H9 (cell line): ENCODE results near the gene RASL12. TPM values are rescaled to one million over a fixed set of nuclear protein-coding genes. Genes with fewer than 3 reads are reported as not detected.

Experiments
- DNase-seq: peaks from one replicate; pipeline ENCODE4 v3.0.0-alpha.2; 2017
- H2AFZ ChIP-seq: one replicate; pipeline ENCODE4 v1.6.1; 2013; ENCODE audit warnings: mild to moderate bottlenecking, low read length, control low read depth, moderate library complexity
- H2AK5ac ChIP-seq: 2 replicates; pipeline ENCODE4 v1.6.1; 2013; ENCODE audit warnings: low read length, control low read depth, mixed read lengths; ENCODE audit not compliant: insufficient read length
- H2BK120ac ChIP-seq: one replicate; pipeline ENCODE4 v1.6.1; 2013; ENCODE audit warnings: low read depth, mild to moderate bottlenecking, low read length, control low read depth, inconsistent platforms; ENCODE audit not compliant: poor library complexity, severe bottlenecking
- H2BK12ac ChIP-seq: 2 replicates; pipeline ENCODE4 v1.6.1; 2013; ENCODE audit warnings: low read length, control low read depth, mixed read lengths, low read depth; ENCODE audit not compliant: insufficient read length
- H2BK15ac ChIP-seq: 2 replicates; pipeline ENCODE4 v1.6.1; 2013; ENCODE audit warnings: low read depth, low read length, control low read depth
- H2BK20ac ChIP-seq: one replicate; pipeline ENCODE4 v1.6.1; 2013; ENCODE audit warnings: low read depth, mild to moderate bottlenecking, low read length, control low read depth, inconsistent platforms; ENCODE audit not compliant: poor library complexity, severe bottlenecking
- H2BK5ac ChIP-seq: 2 replicates; pipeline ENCODE4 v1.6.1; 2013; ENCODE audit warnings: low read length, control low read depth, mixed read lengths; ENCODE audit not compliant: insufficient read length
- H3K14ac ChIP-seq: 2 replicates; pipeline ENCODE4 v1.6.1; 2013; ENCODE audit warnings: low read length, control low read depth; ENCODE audit not compliant: insufficient read depth
- H3K18ac ChIP-seq: 2 replicates; pipeline ENCODE4 v1.6.1; 2013; ENCODE audit warnings: low read depth, mild to moderate bottlenecking, mixed read lengths, low read length, control low read depth; ENCODE audit not compliant: insufficient read length
- H3K23ac ChIP-seq: 2 replicates; pipeline ENCODE4 v1.6.1; 2013; ENCODE audit warnings: low read length, control low read depth, mixed read lengths, low read depth; ENCODE audit not compliant: insufficient read length
- H3K23me2 ChIP-seq: 2 replicates; pipeline ENCODE4 v1.6.1; 2013; ENCODE audit warnings: low read depth, mild to moderate bottlenecking, mixed read lengths, low read length, control low read depth; ENCODE audit not compliant: insufficient read length, poor library complexity, severe bottlenecking
- H3K27ac ChIP-seq: 2 replicates; pipeline ENCODE4 v1.5.1; 2013; ENCODE audit warnings: low read length, control low read depth, mixed read lengths, low read depth; ENCODE audit not compliant: insufficient read length
- H3K27me3 ChIP-seq: 2 replicates; pipeline ENCODE4 v1.6.1; 2013; ENCODE audit warnings: low read length, control low read depth, inconsistent platforms; ENCODE audit not compliant: insufficient read depth
- H3K4ac ChIP-seq: 2 replicates; pipeline ENCODE4 v1.6.1; 2013; ENCODE audit warnings: low read depth, mild to moderate bottlenecking, control low read depth, inconsistent platforms, low read length, moderate library complexity
- H3K4me1 ChIP-seq: 2 replicates; pipeline ENCODE4 v1.6.1; 2013; ENCODE audit warnings: low read length, control low read depth, inconsistent platforms; ENCODE audit not compliant: insufficient read depth
- H3K4me2 ChIP-seq: 2 replicates; pipeline ENCODE4 v1.6.1; 2013; ENCODE audit warnings: low read length, control low read depth, mixed read lengths; ENCODE audit not compliant: insufficient read length, insufficient read depth
- H3K56ac ChIP-seq: 2 replicates; pipeline ENCODE4 v1.6.1; 2013; ENCODE audit warnings: low read depth, mild to moderate bottlenecking, mixed read lengths, low read length, control low read depth; ENCODE audit not compliant: insufficient read length
- H3K79me1 ChIP-seq: 2 replicates; pipeline ENCODE4 v1.6.1; 2013; ENCODE audit warnings: low read depth, mild to moderate bottlenecking, moderate library complexity, low read length, control low read depth, inconsistent platforms; ENCODE audit not compliant: insufficient read depth, poor library complexity, severe bottlenecking
- H3K79me2 ChIP-seq: 2 replicates; pipeline ENCODE4 v1.6.1; 2013; ENCODE audit warnings: low read length, control low read depth, inconsistent platforms; ENCODE audit not compliant: insufficient read depth
- H3K9ac ChIP-seq: 2 replicates; pipeline ENCODE4 v1.6.1; 2013; ENCODE audit warnings: low read length, control low read depth, mixed read lengths; ENCODE audit not compliant: insufficient read length; ENCODE audit errors: extremely low read depth
- H3K9me3 ChIP-seq: one replicate; pipeline ENCODE4 v1.6.1; 2013; ENCODE audit warnings: low read depth, low read length, inconsistent platforms; ENCODE audit not compliant: control insufficient read depth
- H3T11ph ChIP-seq: one replicate; pipeline ENCODE4 v1.6.1; 2013; ENCODE audit warnings: mild to moderate bottlenecking, low read length, control low read depth, inconsistent platforms
- H4K20me1 ChIP-seq: one replicate; pipeline ENCODE4 v1.6.1; 2013; ENCODE audit not compliant: control insufficient read depth, insufficient read length, insufficient read depth
- H4K5ac ChIP-seq: 2 replicates; pipeline ENCODE4 v1.6.1; 2013; ENCODE audit warnings: low read depth, mild to moderate bottlenecking, mixed read lengths, low read length, control low read depth; ENCODE audit not compliant: insufficient read length
- H4K8ac ChIP-seq: replicated peaks from 2 replicates; pipeline ENCODE4 v1.6.1; 2013; ENCODE audit warnings: low read length, control low read depth, mixed read lengths, low read depth; ENCODE audit not compliant: insufficient read length
- H4K91ac ChIP-seq: 2 replicates; pipeline ENCODE4 v1.6.1; 2013; ENCODE audit warnings: low read depth, mild to moderate bottlenecking, moderate library complexity, mixed read lengths, low read length, control low read depth; ENCODE audit not compliant: insufficient read length
- H3K27ac Mint-ChIP-seq, 3 experiments: 2 replicates in 2 of 3; 3 replicates in 1 of 3; pipeline ENCODE4 v1.8.0; 2020 to 2021; ENCODE audit warnings: mixed read lengths in 3 of 3, mild to moderate bottlenecking in 1 of 3, moderate library complexity in 1 of 3
- H3K27me3 Mint-ChIP-seq: 2 replicates; pipeline ENCODE4 v1.8.0; 2021; ENCODE audit warnings: low read depth, mild to moderate bottlenecking, moderate library complexity, mixed read lengths
- H3K36me3 Mint-ChIP-seq, 3 experiments: 2 replicates in 2 of 3; 3 replicates in 1 of 3; pipeline ENCODE4 v1.8.0; 2020 to 2021; ENCODE audit warnings: low read depth in 3 of 3, mixed read lengths in 3 of 3; ENCODE audit not compliant: insufficient read depth in 1 of 3
- H3K4me1 Mint-ChIP-seq, 2 experiments: 2 replicates each; pipeline ENCODE4 v1.8.0; 2020; ENCODE audit warnings: mixed read lengths in 2 of 2
- H3K4me3 Mint-ChIP-seq, 2 experiments: 2 replicates in 1 of 2; 3 replicates in 1 of 2; pipeline ENCODE4 v1.8.0; 2020 to 2021; ENCODE audit warnings: mild to moderate bottlenecking in 2 of 2, mixed read lengths in 2 of 2, moderate library complexity in 1 of 2
- H3K9me3 Mint-ChIP-seq, 2 experiments: 2 replicates in 1 of 2; 3 replicates in 1 of 2; pipeline ENCODE4 v1.8.0; 2020; ENCODE audit warnings: mild to moderate bottlenecking in 2 of 2, mixed read lengths in 2 of 2, moderate library complexity in 1 of 2
- CTCF ChIP-seq: fragments of 200-600 bp; sonication (generic); conservative IDR thresholded peaks from 3 replicates; pipeline ENCODE4 v1.8.0; 2021; ENCODE audit warnings: antibody characterized with exemption, mild to moderate bottlenecking
- WGBS: extraction: QIAGEN DNeasy Blood & Tissue Kit; methylation state at CpG from one replicate; pipeline ENCODE4 v1.1.7; 2013; ENCODE audit warnings: missing lambda C conversion rate, low lambda C conversion rate, mixed read lengths; ENCODE audit not compliant: insufficient read length; ENCODE audit errors: extremely low coverage; 5-methylcytosine and 5-hydroxymethylcytosine counted together
- total RNA-seq: library from RNA; stranded (reverse); gene quantifications from 2 replicates; pipeline ENCODE4 v1.2.1, GENCODE V29; 2021

Gene RASL12
- total RNA-seq, 1 experiment from 2014 or later = 7.5 TPM

- Histone ChIP-seq H3K9ac (peak within 1 kb of the TSS; percentile 61), H4K8ac (no peak within 1 kb of the TSS), H3K4ac (no peak within 1 kb of the TSS), H3K4me2 (peak within 1 kb of the TSS; percentile 83), H3K56ac (no peak within 1 kb of the TSS), H2AFZ (no peak within 1 kb of the TSS), H3K9me3 (no peaks in the 10 kb centered on the region), H2BK20ac (no peak within 1 kb of the TSS), H3K23me2 (no peaks in the 10 kb centered on the region), H2BK15ac (no peak within 1 kb of the TSS), H2BK12ac (no peak within 1 kb of the TSS), H3K14ac (peak within 1 kb of the TSS; percentile 18; the same call in 1 of the 2 replicates), H3T11ph (no peak within 1 kb of the TSS), H3K23ac (no peak within 1 kb of the TSS), H3K27me3 (no peaks in the 10 kb centered on the region), H4K20me1 (no peaks in the 10 kb centered on the region), H3K79me2 (no peaks in the 10 kb centered on the region), H3K4me1 (no peaks in the 10 kb centered on the region; the same call in 1 of the 2 replicates), H2BK5ac (no peak within 1 kb of the TSS), H3K18ac (peak within 1 kb of the TSS; percentile 56), H3K79me1 (no peaks in the 10 kb centered on the region), H3K27ac (no peak within 1 kb of the TSS), H2AK5ac (no peak within 1 kb of the TSS), H4K91ac (no peak within 1 kb of the TSS), H2BK120ac (no peak within 1 kb of the TSS), H4K5ac (no peak within 1 kb of the TSS)
- no peaks in the 10 kb centered on the region for H3K9me3 Mint-ChIP-seq
- no peak for TF ChIP-seq CTCF
- H3K4me1 Mint-ChIP-seq = peaks cover 17% of the 10 kb centered on the region in 2 experiments
- peaks cover 2 to 22% (median 22%) of the 10 kb centered on the region in 3 experiments; a peak in 5 of 7 replicates for H3K36me3 Mint-ChIP-seq
- peak; percentile 89 for DNase-seq
- peak within 1 kb of the TSS; percentile 71 to 83 for H3K4me3 Mint-ChIP-seq
- WGBS = no CpG with 5 or more reads among the region's 73 CpGs
- H3K27me3 Mint-ChIP-seq = peaks cover 8% of the 10 kb centered on the region; the same call in 1 of the 2 replicates
- peak within 1 kb of the TSS in 1 of 3 experiments; percentile 34; a peak in 1 of 7 replicates for H3K27ac Mint-ChIP-seq
Measured at GRCh38 chr15:65028921-65029735, 38.7 kb downstream of the RASL12 start, which contains the start of gene MTFMT. MTFMT (minus strand) TSS chr15:65029639; CDS start chr15:65029613, 26 bp downstream.
